SU-DHL-6 (cell line): Measurements from ENCODE around the gene HCFC1.

ENCODE experiments used
- CTCF ChIP-seq: fragments of 200-600 bp; sonication (generic); IDR thresholded peaks from one replicate; pipeline ENCODE4 v1.5.1; 2017; ENCODE audit warnings: antibody characterized with exemption, mild to moderate bottlenecking, low read length, moderate library complexity; ENCODE audit not compliant: insufficient read depth, poor library complexity, severe bottlenecking
- EZH2phosphoT487 ChIP-seq: fragments of 200-600 bp; sonication (generic), shearing (Covaris generic); conservative IDR thresholded peaks from 2 replicates; pipeline ENCODE4 v1.6.1; 2018; ENCODE audit warnings: mild to moderate bottlenecking, antibody characterized with exemption, low read length, moderate library complexity, mixed read lengths

DNA sequence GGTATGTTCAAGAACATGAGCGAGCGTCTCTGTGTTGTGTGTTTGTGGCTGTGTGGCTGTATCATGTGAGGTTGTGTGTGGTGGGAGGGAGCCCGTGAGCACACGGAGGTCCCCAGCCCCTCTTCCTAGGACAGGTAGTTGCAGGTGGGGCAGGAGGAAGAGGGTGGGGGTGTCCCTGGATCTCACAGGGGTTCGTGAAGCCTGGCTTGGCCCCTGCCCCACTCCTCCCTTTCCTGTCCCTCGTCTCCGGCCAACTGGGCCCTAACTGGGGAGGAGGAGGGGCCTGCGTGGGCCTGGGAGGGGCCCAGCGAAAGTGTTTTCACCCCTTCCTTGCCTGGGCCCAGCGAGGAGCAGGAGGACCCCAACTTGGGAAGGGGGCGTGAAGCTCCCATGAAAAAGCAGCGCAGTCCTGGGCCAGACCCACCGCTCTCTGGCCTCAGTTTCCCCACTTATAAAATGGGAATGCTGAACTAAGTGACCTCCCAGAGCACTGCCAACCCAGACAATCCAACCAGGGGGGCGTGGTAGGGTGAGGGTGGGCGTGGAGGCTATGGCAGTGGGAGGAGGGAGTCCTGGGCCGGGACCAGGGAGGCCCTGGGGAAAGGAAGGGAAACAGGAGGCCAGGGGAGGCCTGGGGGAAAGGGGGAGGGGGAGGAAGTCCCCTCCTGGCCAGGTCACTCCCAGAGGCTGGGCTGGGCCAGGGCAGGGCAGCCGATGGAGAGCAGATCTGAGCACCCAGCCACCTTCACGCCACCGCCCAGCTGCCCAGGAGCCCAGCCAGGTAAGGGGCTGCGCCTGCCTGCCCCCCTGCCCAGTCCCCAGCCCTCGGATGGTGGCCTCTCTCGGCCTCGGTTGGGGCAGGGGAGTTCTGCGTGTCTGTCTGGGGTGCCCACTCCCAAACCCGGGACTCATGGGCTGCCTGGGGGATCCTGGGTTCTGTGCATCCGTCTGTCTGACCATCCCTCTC lies 67.3 kb downstream of the HCFC1 start, which contains the start of gene AVPR2:
- TF ChIP-seq CTCF (no peak), EZH2phosphoT487 (no peak)
